Type B pancreatic cell (in vitro differentiated cells): ENCODE measurements around the gene BRD7. TPM values are rescaled to one million over a fixed set of nuclear protein-coding genes. Genes with fewer than 3 reads are reported as not detected.

Experiments
- DNase-seq: peaks from one replicate; pipeline ENCODE4 v3.0.0; 2021; ENCODE audit warnings: mixed read lengths; ENCODE audit not compliant: unreplicated experiment; ENCODE audit errors: extremely low spot score
- H3K27ac Mint-ChIP-seq: 2 replicates; pipeline ENCODE4 v1.8.0; 2021; ENCODE audit warnings: mild to moderate bottlenecking, mixed read lengths
- H3K27me3 Mint-ChIP-seq: 2 replicates; pipeline ENCODE4 v1.8.0; 2021; ENCODE audit warnings: mixed read lengths
- H3K36me3 Mint-ChIP-seq: 2 replicates; pipeline ENCODE4 v1.8.0; 2021; ENCODE audit warnings: mixed read lengths
- H3K4me1 Mint-ChIP-seq: one replicate; pipeline ENCODE4 v1.8.0; 2021; ENCODE audit warnings: mixed read lengths; ENCODE audit not compliant: unreplicated experiment
- H3K4me3 Mint-ChIP-seq: 2 replicates; pipeline ENCODE4 v1.8.0; 2021; ENCODE audit warnings: mild to moderate bottlenecking, mixed read lengths
- H3K9me3 Mint-ChIP-seq: 2 replicates; pipeline ENCODE4 v1.8.0; 2021; ENCODE audit warnings: mixed read lengths
- total RNA-seq: library from RNA; stranded (reverse); gene quantifications from 2 replicates; pipeline ENCODE4 v1.2.1, GENCODE V29; 2021; ENCODE audit warnings: low replicate concordance
- TF ChIP-seq, protein P1 (sequence below): fragments of 200-600 bp; sonication (generic); conservative IDR thresholded peaks from 2 replicates; pipeline ENCODE4 v1.5.0; 2021; ENCODE audit warnings: antibody characterized with exemption, mild to moderate bottlenecking

Gene BRD7
- total RNA-seq, 1 donor from 2014 or later: 98.2 TPM

DNA sequence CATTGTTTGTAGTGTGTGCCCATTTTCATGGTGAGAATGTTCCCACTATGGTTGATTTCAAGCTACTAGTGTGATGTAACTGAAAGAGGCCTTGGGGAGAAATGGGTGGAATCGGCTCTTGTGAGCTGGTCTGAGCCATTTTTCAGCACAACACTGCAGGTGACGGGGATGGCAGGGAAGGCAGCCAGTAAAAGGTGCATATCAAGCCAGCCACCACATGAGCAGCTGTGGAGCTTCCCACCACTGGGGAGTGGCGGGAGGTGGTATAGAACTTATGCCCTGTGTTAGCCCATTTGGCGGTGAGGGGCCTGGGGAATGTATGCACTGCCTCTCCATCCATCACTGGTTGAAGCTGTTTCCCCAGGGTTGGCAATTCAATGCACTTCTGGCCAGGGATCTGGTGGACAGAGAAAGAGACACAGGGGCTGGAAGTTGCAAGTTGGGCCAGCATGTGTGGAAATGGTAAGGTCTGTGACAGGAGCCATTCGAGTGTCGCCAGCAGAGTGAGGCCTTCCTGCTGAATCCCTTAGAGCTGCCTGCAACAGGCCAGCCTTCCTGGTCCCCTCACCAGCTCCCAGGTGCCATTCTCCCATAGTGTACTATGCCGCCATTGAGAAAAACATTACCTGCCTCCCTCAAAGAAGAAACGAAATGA, 31.7 kb upstream of the BRD7 start:
- TF ChIP-seq, protein P1, sequence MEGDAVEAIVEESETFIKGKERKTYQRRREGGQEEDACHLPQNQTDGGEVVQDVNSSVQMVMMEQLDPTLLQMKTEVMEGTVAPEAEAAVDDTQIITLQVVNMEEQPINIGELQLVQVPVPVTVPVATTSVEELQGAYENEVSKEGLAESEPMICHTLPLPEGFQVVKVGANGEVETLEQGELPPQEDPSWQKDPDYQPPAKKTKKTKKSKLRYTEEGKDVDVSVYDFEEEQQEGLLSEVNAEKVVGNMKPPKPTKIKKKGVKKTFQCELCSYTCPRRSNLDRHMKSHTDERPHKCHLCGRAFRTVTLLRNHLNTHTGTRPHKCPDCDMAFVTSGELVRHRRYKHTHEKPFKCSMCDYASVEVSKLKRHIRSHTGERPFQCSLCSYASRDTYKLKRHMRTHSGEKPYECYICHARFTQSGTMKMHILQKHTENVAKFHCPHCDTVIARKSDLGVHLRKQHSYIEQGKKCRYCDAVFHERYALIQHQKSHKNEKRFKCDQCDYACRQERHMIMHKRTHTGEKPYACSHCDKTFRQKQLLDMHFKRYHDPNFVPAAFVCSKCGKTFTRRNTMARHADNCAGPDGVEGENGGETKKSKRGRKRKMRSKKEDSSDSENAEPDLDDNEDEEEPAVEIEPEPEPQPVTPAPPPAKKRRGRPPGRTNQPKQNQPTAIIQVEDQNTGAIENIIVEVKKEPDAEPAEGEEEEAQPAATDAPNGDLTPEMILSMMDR: no peak

DNA sequence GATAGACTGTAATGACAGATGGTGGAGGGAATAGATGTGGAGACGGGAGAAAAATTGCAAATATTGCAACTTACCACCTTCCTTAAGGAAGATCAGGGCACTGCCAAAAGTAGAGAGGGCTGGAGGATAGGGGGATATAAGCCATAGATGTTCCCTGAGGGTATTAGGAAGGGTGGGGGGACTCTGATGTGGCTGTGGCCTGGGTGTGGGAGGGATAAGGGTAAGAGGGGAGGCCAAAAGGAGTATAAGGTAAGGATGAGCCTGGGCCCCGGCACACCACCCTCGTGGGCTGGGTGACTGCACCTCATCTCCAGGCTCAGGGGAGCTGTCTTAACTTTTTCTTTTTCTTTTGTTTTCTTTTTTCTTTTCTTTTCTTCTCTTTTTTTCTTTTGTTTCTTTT, 30.6 kb upstream of the BRD7 start:
- H3K9me3 Mint-ChIP-seq: peaks cover 5% of the 10 kb centered on the region

More for the DNA sequence above, 31.7 kb upstream of the BRD7 start:
- no peaks in the 10 kb centered on the region for H3K36me3 Mint-ChIP-seq
- peak; percentile 44 for DNase-seq
- peaks cover 25% of the 10 kb centered on the region for H3K4me1 Mint-ChIP-seq
- H3K9me3 Mint-ChIP-seq: no peaks in the 10 kb centered on the region
- H3K27me3 Mint-ChIP-seq: no peaks in the 10 kb centered on the region
- no peak overlapping the region for H3K4me3 Mint-ChIP-seq
- H3K27ac Mint-ChIP-seq: no peak overlapping the region

DNA sequence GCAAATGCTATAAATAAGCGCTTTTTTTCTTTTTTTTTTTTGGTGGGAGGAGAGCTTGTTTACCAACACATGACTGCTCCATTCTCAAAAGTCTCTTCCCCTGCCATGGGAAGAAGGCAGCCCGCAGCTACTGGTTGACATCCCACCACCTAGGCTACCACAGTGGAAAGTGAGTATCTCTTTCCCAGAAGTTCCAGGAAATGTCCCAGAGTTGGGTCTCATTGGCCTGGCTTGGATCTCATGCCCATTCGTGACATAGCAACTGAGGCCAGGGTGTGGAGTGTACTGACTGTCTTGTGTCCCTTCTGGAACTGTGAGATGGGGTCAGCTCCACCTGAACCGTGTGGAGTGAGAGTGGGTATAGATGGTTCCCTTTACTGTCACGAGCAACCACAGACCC, 29.5 kb upstream of the BRD7 start:
- H3K36me3 Mint-ChIP-seq: peaks cover 6% of the 10 kb centered on the region
- H3K4me1 Mint-ChIP-seq: peaks cover 37% of the 10 kb centered on the region
- H3K27me3 Mint-ChIP-seq: no peaks in the 10 kb centered on the region
- no peak overlapping the region for H3K4me3 Mint-ChIP-seq
- no peak overlapping the region for H3K27ac Mint-ChIP-seq
- peak; percentile 22 for DNase-seq
- TF ChIP-seq, protein P1: no peak
- peaks cover 5% of the 10 kb centered on the region for H3K9me3 Mint-ChIP-seq

More for the DNA sequence above, 30.6 kb upstream of the BRD7 start:
- TF ChIP-seq, protein P1: no peak
- no peak overlapping the region for H3K4me3 Mint-ChIP-seq
- H3K4me1 Mint-ChIP-seq: peaks cover 36% of the 10 kb centered on the region
- peak; percentile 13 for DNase-seq
- H3K36me3 Mint-ChIP-seq: peaks cover 6% of the 10 kb centered on the region
- H3K27ac Mint-ChIP-seq: no peak overlapping the region
- no peaks in the 10 kb centered on the region for H3K27me3 Mint-ChIP-seq

DNA sequence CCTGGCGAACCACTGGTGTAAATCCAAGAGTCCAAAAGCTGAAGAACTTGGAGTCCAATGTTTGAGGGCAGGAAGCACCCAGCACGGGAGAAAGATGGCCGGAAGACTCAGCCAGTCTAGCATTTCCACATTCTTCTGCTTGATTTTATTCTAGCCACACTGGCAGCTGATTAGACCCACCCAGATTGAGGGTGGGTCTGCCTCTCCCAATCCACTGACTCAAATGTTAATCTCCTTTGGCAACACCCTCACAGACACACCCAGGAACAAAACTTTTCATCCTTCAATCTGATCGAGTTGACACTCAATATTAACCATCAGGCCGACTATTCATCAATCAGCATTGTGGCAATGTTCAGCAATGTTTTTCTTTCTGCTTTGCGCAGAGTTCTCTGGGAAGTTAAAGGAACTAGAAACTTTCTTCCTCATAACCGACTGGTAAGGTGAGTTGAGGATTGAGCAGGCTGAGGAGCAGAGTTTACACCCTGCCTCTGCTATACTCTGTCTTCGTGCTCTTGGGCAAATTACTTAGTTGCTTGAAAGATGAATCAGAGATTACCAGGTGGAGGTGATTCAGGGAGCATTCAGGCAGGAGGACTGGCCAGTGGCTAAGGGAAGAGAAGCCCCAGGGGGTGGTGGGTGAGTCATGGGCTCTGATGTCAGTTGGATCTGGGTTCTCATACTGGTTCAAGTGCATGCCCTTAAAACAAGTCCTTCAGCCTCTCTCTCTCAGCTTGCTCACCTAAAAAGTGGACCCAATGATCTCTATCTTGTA, 28.2 kb upstream of the BRD7 start:
- peak overlapping the region; percentile 86 for H3K27ac Mint-ChIP-seq

DNA sequence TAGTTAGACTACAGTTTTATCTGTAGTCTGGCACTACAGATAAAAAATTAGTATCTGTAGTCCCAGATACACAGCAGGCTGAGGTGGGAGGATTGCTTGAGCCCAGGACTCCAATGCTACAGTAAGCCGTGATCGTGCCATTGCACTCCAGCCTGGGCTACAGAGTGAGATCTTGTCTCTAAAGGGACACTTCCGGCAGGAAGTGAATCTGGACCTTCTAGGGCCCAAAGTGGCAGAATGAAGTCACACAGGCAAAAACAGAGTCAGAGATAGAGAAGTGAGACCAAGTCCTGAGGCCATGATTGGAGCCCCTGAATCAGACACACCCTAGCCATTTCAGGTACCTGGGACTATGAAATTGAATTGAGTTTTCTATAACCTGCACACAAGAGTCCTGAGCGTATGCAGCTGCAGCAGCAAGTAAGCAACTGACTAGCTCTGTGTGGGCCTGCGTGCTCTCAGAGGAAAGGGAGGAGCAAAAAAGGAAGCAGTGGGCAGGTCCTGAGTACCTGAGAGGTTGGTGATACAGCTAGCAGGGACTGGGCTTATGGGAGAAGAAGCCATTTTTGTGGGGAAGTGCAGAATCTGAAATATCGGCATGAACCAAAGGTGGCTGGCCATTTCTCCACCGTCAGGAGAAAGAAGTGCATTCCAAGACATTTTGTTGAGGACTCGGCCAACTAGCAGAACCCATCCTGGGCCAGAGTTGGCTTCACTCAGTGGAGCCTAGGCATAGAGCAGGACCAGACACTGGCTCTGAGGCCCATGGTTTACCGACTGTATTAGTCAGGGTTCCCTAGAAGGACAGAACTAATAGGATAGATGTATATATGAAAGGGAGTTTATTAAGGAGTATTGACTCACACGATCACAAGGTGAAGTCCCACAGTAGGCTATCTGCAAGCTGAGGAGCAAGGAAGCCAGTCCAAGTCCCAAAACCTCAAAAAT, 27.2 kb upstream of the BRD7 start:
- peak; percentile 52 for DNase-seq
- TF ChIP-seq, protein P1: no peak
- peaks cover 6% of the 10 kb centered on the region for H3K36me3 Mint-ChIP-seq
- H3K4me3 Mint-ChIP-seq: peak overlapping the region; percentile 61
- no peaks in the 10 kb centered on the region for H3K27me3 Mint-ChIP-seq
- H3K27ac Mint-ChIP-seq: peak overlapping the region; percentile 86
- peaks cover 45% of the 10 kb centered on the region for H3K4me1 Mint-ChIP-seq
- peaks cover 5% of the 10 kb centered on the region for H3K9me3 Mint-ChIP-seq

More for the DNA sequence above, 28.2 kb upstream of the BRD7 start:
- peaks cover 5% of the 10 kb centered on the region for H3K9me3 Mint-ChIP-seq
- peak; percentile 55 for DNase-seq
- H3K4me3 Mint-ChIP-seq: peak overlapping the region; percentile 61
- H3K4me1 Mint-ChIP-seq: peaks cover 38% of the 10 kb centered on the region
- no peaks in the 10 kb centered on the region for H3K27me3 Mint-ChIP-seq
- TF ChIP-seq, protein P1: no peak
- H3K36me3 Mint-ChIP-seq: peaks cover 6% of the 10 kb centered on the region
